WTC11 (cell line): ENCODE data around the gene STOX2. TPM values are rescaled to one million over a fixed set of nuclear protein-coding genes. Genes with fewer than 3 reads are reported as not detected.

ENCODE experiments used
- ATAC-seq: fragments of 200-7000 bp; cut with Tn5 transposase; 2 replicates; pipeline ENCODE4 v1.10.0; 2021; ENCODE audit warnings: mild to moderate bottlenecking, moderate library complexity
- CTCF ChIA-PET: fragments of 300-600 bp; sonication (Branson Sonifier 250); formaldehyde crosslinking; loops from one replicate; lab custom pipeline; 2021; ENCODE audit warnings: antibody characterized with exemption; lab: Charles Lee
- POLR2A ChIA-PET: fragments of 350-600 bp; sonication (Branson Sonifier 250); formaldehyde crosslinking; loops from one replicate; lab custom pipeline; 2021; ENCODE audit warnings: antibody characterized with exemption; lab: Charles Lee
- DNase-seq: peaks from one replicate; pipeline ENCODE4 v3.0.0; 2021; ENCODE audit warnings: low spot score
- H3K27ac Mint-ChIP-seq: 2 replicates; pipeline ENCODE4 v1.8.0; 2021; ENCODE audit warnings: mixed read lengths
- H3K27me3 Mint-ChIP-seq: 2 replicates; pipeline ENCODE4 v1.8.0; 2021; ENCODE audit warnings: low read depth, mild to moderate bottlenecking, moderate library complexity, mixed read lengths
- H3K36me3 Mint-ChIP-seq: 2 replicates; pipeline ENCODE4 v1.8.0; 2021; ENCODE audit warnings: mixed read lengths
- H3K4me1 Mint-ChIP-seq: 2 replicates; pipeline ENCODE4 v1.8.0; 2022; ENCODE audit warnings: mixed read lengths
- H3K4me3 Mint-ChIP-seq: 2 replicates; pipeline ENCODE4 v1.8.0; 2021; ENCODE audit warnings: mild to moderate bottlenecking, moderate library complexity, mixed read lengths
- H3K9me3 Mint-ChIP-seq: 2 replicates; pipeline ENCODE4 v1.8.0; 2021; ENCODE audit warnings: mixed read lengths
- IRF2 ChIP-seq: sonication (generic); formaldehyde crosslinking; IDR thresholded peaks from 2 replicates; pipeline ENCODE4 v1.8.0; 2022; ENCODE audit warnings: low read depth, missing genetic modification reagents, borderline replicate concordance
- NR2C2 ChIP-seq: sonication (generic); formaldehyde crosslinking; IDR thresholded peaks from 2 replicates; pipeline ENCODE4 v1.8.0; 2022; ENCODE audit warnings: mild to moderate bottlenecking, missing genetic modification reagents
- SP1 ChIP-seq: sonication (generic); formaldehyde crosslinking; conservative IDR thresholded peaks from 2 replicates; pipeline ENCODE4 v1.8.1; 2022; ENCODE audit warnings: missing genetic modification reagents
- ZBTB21 ChIP-seq: sonication (generic); formaldehyde crosslinking; IDR thresholded peaks from 2 replicates; pipeline ENCODE4 v1.8.1; 2023; ENCODE audit warnings: mild to moderate bottlenecking, missing genetic modification reagents, borderline replicate concordance
- ZNF138 ChIP-seq: sonication (generic); formaldehyde crosslinking; conservative IDR thresholded peaks from 2 replicates; pipeline ENCODE4 v1.8.1; 2022; ENCODE audit warnings: mild to moderate bottlenecking, moderate library complexity, missing genetic modification reagents
- ZNF219 ChIP-seq: sonication (generic); formaldehyde crosslinking; IDR thresholded peaks from 2 replicates; pipeline ENCODE4 v1.8.0; 2023; ENCODE audit warnings: missing genetic modification reagents, mild to moderate bottlenecking, borderline replicate concordance
- ZNF263 ChIP-seq: sonication (generic); formaldehyde crosslinking; IDR thresholded peaks from 2 replicates; pipeline ENCODE4 v1.8.1; 2022; ENCODE audit warnings: low read depth, mild to moderate bottlenecking, moderate library complexity, missing genetic modification reagents
- total RNA-seq: library from RNA; stranded (reverse); gene quantifications from 3 replicates; pipeline ENCODE4 v1.2.3, GENCODE V29; 2021
- TF ChIP-seq, protein P1 (sequence below): sonication (generic); formaldehyde crosslinking; IDR thresholded peaks from 2 replicates; pipeline ENCODE4 v1.8.1; 2023; ENCODE audit warnings: mild to moderate bottlenecking, missing genetic modification reagents, borderline replicate concordance
- TF ChIP-seq, protein P2 (sequence below): sonication (generic); formaldehyde crosslinking; IDR thresholded peaks from 2 replicates; pipeline ENCODE4 v1.8.1; 2022; ENCODE audit warnings: missing genetic modification reagents, borderline replicate concordance
- TF ChIP-seq, protein P3 (sequence below): sonication (generic); formaldehyde crosslinking; conservative IDR thresholded peaks from 2 replicates; pipeline ENCODE4 v1.8.1; 2022; ENCODE audit warnings: mild to moderate bottlenecking, missing genetic modification reagents

STOX2 gene
- total RNA-seq, 1 experiment from 2014 or later, result 31.6 TPM

DNA sequence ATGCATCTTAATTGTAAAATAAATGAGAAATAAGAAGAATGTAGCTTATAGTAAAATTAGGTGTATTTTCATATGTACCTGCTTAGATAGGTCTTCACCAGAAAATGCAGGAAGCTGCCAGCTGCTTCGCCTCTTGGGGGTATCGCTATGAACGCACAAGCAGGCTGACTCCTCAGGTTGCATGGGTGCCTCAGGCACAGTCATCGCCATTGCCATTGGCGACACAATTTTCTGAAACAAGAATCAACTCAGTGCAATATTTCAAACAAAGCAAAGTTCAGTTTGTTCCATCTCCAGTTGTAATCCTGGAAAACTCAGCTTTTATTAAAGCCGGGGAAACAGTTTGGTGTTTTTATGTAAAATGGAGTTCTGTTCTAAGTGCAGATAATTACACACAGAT lies 29.7 kb downstream of the STOX2 start (continued):
- TF ChIP-seq IRF2 (CRISPR knock-in tag) (no peak), SP1 (CRISPR knock-in tag) (no peak), ZNF219 (no peak)
- TF ChIP-seq, all 79 proteins: peak for 0

DNA sequence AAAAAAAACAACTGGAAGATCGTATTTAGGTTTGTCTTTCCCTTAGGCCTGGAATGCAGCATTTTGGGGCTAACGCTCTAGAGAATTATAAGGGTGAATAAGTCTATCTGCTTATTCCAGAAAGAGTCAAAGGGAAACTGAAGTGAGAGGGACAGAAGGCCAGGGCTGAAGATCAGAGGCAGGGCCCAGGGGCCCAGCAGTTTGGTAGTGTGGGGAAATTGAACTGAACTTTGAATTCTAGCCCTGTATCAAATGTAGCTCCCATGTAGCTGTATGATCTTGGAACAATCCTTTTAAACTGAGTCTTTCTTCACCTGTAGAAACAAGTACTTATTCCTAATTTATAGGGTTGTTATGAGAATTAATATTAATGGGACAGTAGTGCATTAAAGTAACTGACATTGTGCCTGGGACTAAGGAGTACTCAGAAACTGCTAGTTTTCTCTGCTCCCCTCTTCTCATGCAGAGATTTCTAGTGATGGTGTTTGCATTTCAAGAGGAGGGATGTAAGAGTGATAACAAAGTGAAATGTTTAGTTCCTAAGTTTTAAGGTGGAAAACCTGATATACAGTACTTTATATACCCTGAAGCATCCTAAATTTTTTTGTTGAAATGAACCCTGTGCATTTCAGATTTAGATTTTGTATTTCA lies 30.4 kb downstream of the STOX2 start:
- peak overlapping the region; percentile 98 for H3K27ac Mint-ChIP-seq
- ChIA-PET CTCF (no interaction called here), POLR2A (no interaction called here)

DNA sequence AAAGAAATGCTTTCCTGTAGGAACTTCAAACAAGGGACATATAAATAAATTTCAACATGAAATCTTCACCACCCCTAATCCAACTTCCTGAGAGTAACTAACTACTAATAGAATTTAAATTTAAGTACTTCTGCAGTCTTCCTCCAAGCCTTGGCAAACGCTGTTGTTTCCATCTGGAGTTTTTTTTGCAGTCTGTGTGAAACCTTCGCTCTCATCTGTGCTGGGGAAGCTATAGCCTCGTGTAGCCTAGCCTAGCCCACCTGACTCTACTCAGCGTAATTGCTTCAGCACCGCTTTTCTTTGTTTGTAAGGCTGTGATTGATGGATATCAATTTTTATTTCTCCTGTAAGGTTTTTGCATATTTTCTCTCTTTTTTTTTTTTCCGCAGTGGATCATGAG lies 30.9 kb downstream of the STOX2 start:
- CTCF ChIA-PET, result no interaction called here
- Mint-ChIP-seq H3K4me3 (peak overlapping the region; percentile 34), H3K27me3 (no peaks in the 10 kb centered on the region), H3K36me3 (peaks cover 3% of the 10 kb centered on the region; the same call in 1 of the 2 replicates), H3K4me1 (peaks cover 62% of the 10 kb centered on the region), H3K9me3 (no peaks in the 10 kb centered on the region), H3K27ac (peak overlapping the region; percentile 98)
- no peak for TF ChIP-seq NR2C2 (CRISPR knock-in tag)
- TF ChIP-seq, protein P1, sequence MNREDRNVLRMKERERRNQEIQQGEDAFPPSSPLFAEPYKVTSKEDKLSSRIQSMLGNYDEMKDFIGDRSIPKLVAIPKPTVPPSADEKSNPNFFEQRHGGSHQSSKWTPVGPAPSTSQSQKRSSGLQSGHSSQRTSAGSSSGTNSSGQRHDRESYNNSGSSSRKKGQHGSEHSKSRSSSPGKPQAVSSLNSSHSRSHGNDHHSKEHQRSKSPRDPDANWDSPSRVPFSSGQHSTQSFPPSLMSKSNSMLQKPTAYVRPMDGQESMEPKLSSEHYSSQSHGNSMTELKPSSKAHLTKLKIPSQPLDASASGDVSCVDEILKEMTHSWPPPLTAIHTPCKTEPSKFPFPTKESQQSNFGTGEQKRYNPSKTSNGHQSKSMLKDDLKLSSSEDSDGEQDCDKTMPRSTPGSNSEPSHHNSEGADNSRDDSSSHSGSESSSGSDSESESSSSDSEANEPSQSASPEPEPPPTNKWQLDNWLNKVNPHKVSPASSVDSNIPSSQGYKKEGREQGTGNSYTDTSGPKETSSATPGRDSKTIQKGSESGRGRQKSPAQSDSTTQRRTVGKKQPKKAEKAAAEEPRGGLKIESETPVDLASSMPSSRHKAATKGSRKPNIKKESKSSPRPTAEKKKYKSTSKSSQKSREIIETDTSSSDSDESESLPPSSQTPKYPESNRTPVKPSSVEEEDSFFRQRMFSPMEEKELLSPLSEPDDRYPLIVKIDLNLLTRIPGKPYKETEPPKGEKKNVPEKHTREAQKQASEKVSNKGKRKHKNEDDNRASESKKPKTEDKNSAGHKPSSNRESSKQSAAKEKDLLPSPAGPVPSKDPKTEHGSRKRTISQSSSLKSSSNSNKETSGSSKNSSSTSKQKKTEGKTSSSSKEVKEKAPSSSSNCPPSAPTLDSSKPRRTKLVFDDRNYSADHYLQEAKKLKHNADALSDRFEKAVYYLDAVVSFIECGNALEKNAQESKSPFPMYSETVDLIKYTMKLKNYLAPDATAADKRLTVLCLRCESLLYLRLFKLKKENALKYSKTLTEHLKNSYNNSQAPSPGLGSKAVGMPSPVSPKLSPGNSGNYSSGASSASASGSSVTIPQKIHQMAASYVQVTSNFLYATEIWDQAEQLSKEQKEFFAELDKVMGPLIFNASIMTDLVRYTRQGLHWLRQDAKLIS (CRISPR knock-in tag), result no peak
- no peak for TF ChIP-seq ZBTB21 (CRISPR knock-in tag)
- TF ChIP-seq ZNF263 (CRISPR knock-in tag), result no peak
- DNase-seq, result no peak
- POLR2A ChIA-PET, result no interaction called here
- ATAC-seq, result peak; percentile 75

More for the DNA sequence above, 30.4 kb downstream of the STOX2 start:
- Mint-ChIP-seq H3K27me3 (no peaks in the 10 kb centered on the region), H3K36me3 (peaks cover 3% of the 10 kb centered on the region; the same call in 1 of the 2 replicates)
- ATAC-seq (peak; percentile 63), DNase-seq (no peak)
- no peak for TF ChIP-seq ZNF138 (CRISPR knock-in tag)
- TF ChIP-seq, all 79 proteins: peak for 0
- peak overlapping the region; percentile 34 for H3K4me3 Mint-ChIP-seq
- peaks cover 62% of the 10 kb centered on the region for H3K4me1 Mint-ChIP-seq
- no peaks in the 10 kb centered on the region for H3K9me3 Mint-ChIP-seq

DNA sequence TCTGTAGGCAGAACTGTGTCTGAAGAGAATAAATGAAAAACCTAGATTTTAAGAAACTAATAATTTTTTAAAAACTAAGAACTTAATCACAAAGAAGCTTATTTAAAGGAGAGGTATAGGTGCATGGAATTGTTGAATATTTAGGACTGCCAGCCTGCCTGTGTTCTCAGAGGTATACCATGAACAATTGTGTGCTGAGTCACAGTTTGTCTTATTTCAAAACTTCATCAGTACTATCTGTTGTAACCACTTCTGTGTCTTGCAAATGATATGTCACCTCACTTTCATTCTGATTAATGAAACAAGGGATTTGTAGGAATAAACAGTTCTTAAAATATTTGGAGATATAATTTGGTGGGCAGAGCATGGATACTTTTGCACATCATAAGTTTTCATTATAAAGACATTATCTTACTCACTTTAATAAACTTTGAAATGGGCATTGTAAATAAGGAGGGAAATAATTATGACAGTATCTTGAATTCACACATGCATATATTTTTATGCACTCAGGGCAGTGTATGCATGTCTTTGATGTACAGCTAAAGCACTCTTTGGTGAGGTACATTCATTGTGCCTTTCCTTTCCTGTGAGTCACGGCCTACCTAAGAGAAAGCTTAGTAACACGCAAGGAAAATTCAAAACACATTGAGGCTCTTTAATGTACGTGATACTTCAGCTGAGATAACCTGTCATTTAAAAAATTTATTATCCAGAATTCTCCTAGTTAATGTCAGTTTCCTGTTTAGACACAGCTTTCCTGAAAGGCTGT lies 31.7 kb downstream of the STOX2 start:
- DNase-seq (no peak), ATAC-seq (no peak)
- ChIA-PET CTCF (interaction anchor here (1.3 kb wide), 1 partner anchor 10 kb away, joined by 3 read pairs; no protein-coding TSS in a partner anchor), POLR2A (no interaction called here)
- Mint-ChIP-seq H3K4me1 (peaks cover 57% of the 10 kb centered on the region), H3K9me3 (no peaks in the 10 kb centered on the region), H3K36me3 (peaks cover 3% of the 10 kb centered on the region; the same call in 1 of the 2 replicates), H3K4me3 (0 out of 2 replicates have a peak overlapping the region, but pooled peaks have one; percentile 34), H3K27me3 (no peaks in the 10 kb centered on the region), H3K27ac (peak overlapping the region; percentile 78)
- TF ChIP-seq, protein P2, sequence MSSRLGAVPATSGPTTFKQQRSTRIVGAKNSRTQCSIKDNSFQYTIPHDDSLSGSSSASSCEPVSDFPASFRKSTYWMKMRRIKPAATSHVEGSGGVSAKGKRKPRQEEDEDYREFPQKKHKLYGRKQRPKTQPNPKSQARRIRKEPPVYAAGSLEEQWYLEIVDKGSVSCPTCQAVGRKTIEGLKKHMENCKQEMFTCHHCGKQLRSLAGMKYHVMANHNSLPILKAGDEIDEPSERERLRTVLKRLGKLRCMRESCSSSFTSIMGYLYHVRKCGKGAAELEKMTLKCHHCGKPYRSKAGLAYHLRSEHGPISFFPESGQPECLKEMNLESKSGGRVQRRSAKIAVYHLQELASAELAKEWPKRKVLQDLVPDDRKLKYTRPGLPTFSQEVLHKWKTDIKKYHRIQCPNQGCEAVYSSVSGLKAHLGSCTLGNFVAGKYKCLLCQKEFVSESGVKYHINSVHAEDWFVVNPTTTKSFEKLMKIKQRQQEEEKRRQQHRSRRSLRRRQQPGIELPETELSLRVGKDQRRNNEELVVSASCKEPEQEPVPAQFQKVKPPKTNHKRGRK, result no peak
- TF ChIP-seq, protein P3, sequence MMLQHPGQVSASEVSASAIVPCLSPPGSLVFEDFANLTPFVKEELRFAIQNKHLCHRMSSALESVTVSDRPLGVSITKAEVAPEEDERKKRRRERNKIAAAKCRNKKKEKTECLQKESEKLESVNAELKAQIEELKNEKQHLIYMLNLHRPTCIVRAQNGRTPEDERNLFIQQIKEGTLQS (CRISPR knock-in tag), result no peak
